CD8-positive, alpha-beta memory T cell (primary cell): ENCODE measurements around the gene L1CAM. TPM values are rescaled to one million over a fixed set of nuclear protein-coding genes. Genes with fewer than 3 reads are reported as not detected.
"Not testable (repeated sequence)": the region's sequence is repeated elsewhere in the genome, so short reads cannot be mapped to it uniquely, and the experiment has no call there.

Source experiments
- CTCF ChIA-PET: fragments of 350-600 bp; sonication (Branson Sonifier 250); formaldehyde crosslinking; loops from one replicate; lab custom pipeline; 2021; ENCODE audit warnings: antibody characterized with exemption; lab: Charles Lee
- POLR2A ChIA-PET: fragments of 350-600 bp; sonication (Branson Sonifier 250); formaldehyde crosslinking; loops from one replicate; lab custom pipeline; 2021; ENCODE audit warnings: antibody characterized with exemption; lab: Charles Lee
- DNase-seq, 5 donors: peaks; one replicate each; pipeline versions ENCODE4 v3.0.0 to v3.0.0-alpha.2; 2020 to 2022; ENCODE audit warnings: mixed read lengths in 1 of 5
- H3K27ac ChIP-seq: one replicate; pipeline ENCODE4 v1.7.0; 2013; ENCODE audit warnings: low read depth, mild to moderate bottlenecking, low read length, moderate library complexity
- H3K27me3 ChIP-seq: 2 replicates; pipeline ENCODE4 v1.7.0; 2013; ENCODE audit warnings: low read length, mild to moderate bottlenecking; ENCODE audit not compliant: insufficient read depth, poor library complexity, severe bottlenecking
- H3K36me3 ChIP-seq: 2 replicates; pipeline ENCODE4 v1.7.0; 2013; ENCODE audit warnings: mild to moderate bottlenecking, low read length, moderate library complexity; ENCODE audit not compliant: insufficient read depth
- H3K4me1 ChIP-seq: 2 replicates; pipeline ENCODE4 v1.7.0; 2013; ENCODE audit warnings: mild to moderate bottlenecking, low read length, moderate library complexity; ENCODE audit not compliant: insufficient read depth
- H3K4me3 ChIP-seq: 2 replicates; pipeline ENCODE4 v1.7.0; 2013; ENCODE audit warnings: mild to moderate bottlenecking, low read length
- H3K9me3 ChIP-seq: 2 replicates; pipeline ENCODE4 v1.7.0; 2013; ENCODE audit warnings: mild to moderate bottlenecking, low read length
- H3K27ac Mint-ChIP-seq, 8 donors: one replicate each; pipeline ENCODE4 v1.8.0; 2020 to 2021; ENCODE audit warnings: mixed read lengths in 8 of 8, mild to moderate bottlenecking in 6 of 8, inconsistent platforms in 3 of 8, moderate library complexity in 3 of 8
- H3K27me3 Mint-ChIP-seq, 2 donors: one replicate each; pipeline ENCODE4 v1.8.0; 2020 to 2021; ENCODE audit warnings: mixed read lengths in 2 of 2, mild to moderate bottlenecking in 1 of 2, moderate library complexity in 1 of 2
- H3K36me3 Mint-ChIP-seq, 3 donors: one replicate each; pipeline ENCODE4 v1.8.0; 2020 to 2021; ENCODE audit warnings: mixed read lengths in 3 of 3, inconsistent platforms in 1 of 3, mild to moderate bottlenecking in 1 of 3
- H3K4me1 Mint-ChIP-seq, 3 donors: one replicate each; pipeline ENCODE4 v1.8.0; 2020 to 2021; ENCODE audit warnings: mixed read lengths in 3 of 3, inconsistent platforms in 1 of 3, mild to moderate bottlenecking in 1 of 3
- H3K4me3 Mint-ChIP-seq, 7 donors: one replicate each; pipeline ENCODE4 v1.8.0; 2020 to 2021; ENCODE audit warnings: mixed read lengths in 7 of 7, mild to moderate bottlenecking in 6 of 7, moderate library complexity in 4 of 7, inconsistent platforms in 2 of 7
- H3K9me3 Mint-ChIP-seq, 5 donors: one replicate each; pipeline ENCODE4 v1.8.0; 2020 to 2022; ENCODE audit warnings: mixed read lengths in 5 of 5, mild to moderate bottlenecking in 3 of 5, moderate library complexity in 2 of 5, inconsistent platforms in 1 of 5
- polyA plus RNA-seq: library from polyadenylated mRNA; unstranded; fragments of 300-500 nt; fragmentation: Illumina TruSeq; gene quantifications from one replicate; pipeline ENCODE4 v1.2.3, GENCODE V29; 2021
- total RNA-seq, 2 experiments: library from RNA; stranded (reverse); gene quantifications; one replicate each; pipeline ENCODE4 v1.2.3, GENCODE V29; 2021

L1CAM gene
- total and polyA plus RNA-seq, 3 experiments from 2014 or later: 0.38 to 0.79 (median 0.62) TPM

DNA sequence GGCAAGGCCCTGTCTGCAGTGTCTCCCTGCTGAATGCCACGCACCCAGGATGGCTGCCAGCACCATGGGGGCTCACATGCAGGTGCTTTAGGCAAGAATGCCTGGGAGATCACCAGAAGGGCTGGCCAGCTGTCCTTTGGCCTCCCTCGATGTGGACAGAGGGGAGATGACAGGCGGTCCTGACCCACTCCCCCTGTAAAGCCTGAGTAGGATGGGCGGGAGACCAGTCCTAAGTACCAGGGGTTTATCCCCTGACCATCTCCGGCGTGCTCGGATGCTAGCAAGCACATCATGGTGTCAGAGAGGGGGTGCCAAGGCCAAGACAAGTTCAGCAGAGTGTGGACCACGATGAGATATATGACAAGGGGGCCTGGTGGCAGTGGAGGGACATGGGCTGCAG, 60.9 kb downstream of the L1CAM start:
- H3K27me3 ChIP-seq: no peaks in the 10 kb centered on the region
- Mint-ChIP-seq H3K27me3 (peaks cover 0 to 12% of the 10 kb centered on the region in 2 donors), H3K27ac (peak overlapping the region in 1 of 8 donors; percentile 80), H3K9me3 (no peaks in the 10 kb centered on the region), H3K4me1 (peaks cover 48 to 59% (median 50%) of the 10 kb centered on the region in 3 donors), H3K36me3 (peaks cover 0 to 1% (median 0%) of the 10 kb centered on the region in 3 donors), H3K4me3 (peak overlapping the region in 1 of 7 donors; percentile 54)
- no peaks in the 10 kb centered on the region for H3K36me3 ChIP-seq
- DNase-seq: no peak
- H3K4me3 ChIP-seq: no peak overlapping the region
- H3K4me1 ChIP-seq: peaks cover 37% of the 10 kb centered on the region
- H3K27ac ChIP-seq: no peak overlapping the region
- ChIA-PET CTCF (no interaction called here), POLR2A (interaction anchor here (0.7 kb wide), 1 partner anchor 99 kb away, joined by 4 read pairs; no protein-coding TSS in a partner anchor)
- H3K9me3 ChIP-seq: no peaks in the 10 kb centered on the region

DNA sequence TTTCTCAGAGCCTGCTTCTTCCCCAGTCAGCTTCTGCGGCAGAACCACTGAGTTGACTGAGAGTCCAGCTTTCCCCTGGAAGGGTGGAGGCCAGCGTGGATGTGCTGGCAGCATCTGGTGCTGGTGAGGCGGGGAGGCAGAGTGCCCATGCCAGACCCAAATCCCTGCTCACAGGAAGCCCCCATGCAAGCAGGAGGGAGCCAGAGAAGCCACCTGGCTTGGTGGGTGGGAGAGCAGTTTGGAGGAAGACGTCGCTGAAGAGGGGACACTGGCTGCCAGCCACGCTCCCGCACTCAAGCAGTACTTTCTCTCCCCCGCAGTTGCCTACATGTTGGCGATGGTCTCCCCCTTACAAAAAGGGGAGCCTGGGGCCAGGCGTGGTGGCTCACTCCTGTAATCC, 61.6 kb downstream of the L1CAM start:
- POLR2A ChIA-PET: interaction anchor here (0.7 kb wide), 1 partner anchor 100 kb away, joined by 4 read pairs; no protein-coding TSS in a partner anchor
- H3K4me3 ChIP-seq: no peak overlapping the region
- H3K27me3 Mint-ChIP-seq: peaks cover 0 to 14% of the 10 kb centered on the region in 2 donors
- H3K27me3 ChIP-seq: no peaks in the 10 kb centered on the region
- CTCF ChIA-PET: no interaction called here
- H3K4me1 Mint-ChIP-seq: peaks cover 53 to 64% (median 54%) of the 10 kb centered on the region in 3 donors
- no peaks in the 10 kb centered on the region for H3K9me3 ChIP-seq
- H3K4me1 ChIP-seq: peaks cover 44% of the 10 kb centered on the region
- no peak overlapping the region for H3K27ac Mint-ChIP-seq
- H3K27ac ChIP-seq: no peak overlapping the region
- no peak overlapping the region for H3K4me3 Mint-ChIP-seq
- peaks cover 0 to 1% (median 0%) of the 10 kb centered on the region in 3 donors for H3K36me3 Mint-ChIP-seq
- no peak for DNase-seq
- H3K36me3 ChIP-seq: no peaks in the 10 kb centered on the region
- H3K9me3 Mint-ChIP-seq: no peaks in the 10 kb centered on the region

DNA sequence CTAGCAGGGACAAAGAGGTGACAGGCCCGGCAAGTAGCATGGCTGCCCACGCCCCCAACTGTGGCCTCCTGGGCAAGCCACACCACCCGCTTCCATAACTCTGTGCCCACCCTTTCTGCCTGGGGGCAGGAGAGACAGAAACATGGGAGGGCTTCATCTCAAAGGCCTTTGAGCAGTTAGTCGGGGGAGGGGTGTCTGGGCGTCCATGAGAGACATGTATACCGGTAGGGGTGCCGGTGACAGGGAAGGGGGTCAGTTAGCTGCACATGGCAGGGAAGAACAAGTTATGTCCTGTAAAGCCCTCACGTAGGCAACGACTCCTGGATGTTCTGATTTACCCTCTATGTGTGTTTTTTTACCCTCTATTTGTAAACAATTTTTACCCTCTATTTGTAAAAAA, 64.9 kb downstream of the L1CAM start:
- POLR2A ChIA-PET: no interaction called here
- CTCF ChIA-PET: no interaction called here
- H3K4me3 Mint-ChIP-seq: peak overlapping the region in 6 of 7 donors; percentile 41 to 78 (median 55)

DNA sequence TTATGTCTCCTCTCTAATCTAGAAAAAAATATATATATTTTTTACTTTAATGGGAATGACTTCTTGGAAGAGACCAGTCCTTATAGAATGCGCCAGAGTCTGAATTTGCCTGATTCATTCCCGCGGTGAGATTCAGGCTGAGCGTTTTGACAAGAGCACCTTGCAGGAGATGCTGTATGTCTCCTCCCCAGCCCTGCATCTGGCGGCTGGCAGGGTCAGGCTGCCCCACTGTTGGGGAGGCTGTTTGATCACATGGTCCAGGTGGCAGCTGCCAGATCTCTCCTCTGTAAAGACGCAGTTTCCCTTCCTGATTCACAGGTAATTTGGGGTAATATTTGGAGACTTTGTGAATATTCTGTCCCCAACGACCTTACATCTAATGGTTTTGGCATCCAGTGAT, 65.4 kb downstream of the L1CAM start:
- peaks cover 51 to 67% (median 54%) of the 10 kb centered on the region in 3 donors for H3K4me1 Mint-ChIP-seq
- no peaks in the 10 kb centered on the region for H3K9me3 Mint-ChIP-seq

More for the DNA sequence above, 64.9 kb downstream of the L1CAM start:
- H3K27me3 Mint-ChIP-seq: peaks cover 0 to 19% of the 10 kb centered on the region in 2 donors
- H3K36me3 Mint-ChIP-seq: no peaks in the 10 kb centered on the region
- H3K9me3 Mint-ChIP-seq: no peaks in the 10 kb centered on the region
- H3K27me3 ChIP-seq: no peaks in the 10 kb centered on the region
- no peaks in the 10 kb centered on the region for H3K9me3 ChIP-seq
- peak overlapping the region in 6 of 8 donors; percentile 76 to 93 (median 85) for H3K27ac Mint-ChIP-seq
- H3K4me3 ChIP-seq: no peak overlapping the region
- H3K4me1 Mint-ChIP-seq: peaks cover 53 to 69% (median 57%) of the 10 kb centered on the region in 3 donors
- no peaks in the 10 kb centered on the region for H3K36me3 ChIP-seq
- peaks cover 51% of the 10 kb centered on the region for H3K4me1 ChIP-seq
- no peak overlapping the region for H3K27ac ChIP-seq
- no peak for DNase-seq

DNA sequence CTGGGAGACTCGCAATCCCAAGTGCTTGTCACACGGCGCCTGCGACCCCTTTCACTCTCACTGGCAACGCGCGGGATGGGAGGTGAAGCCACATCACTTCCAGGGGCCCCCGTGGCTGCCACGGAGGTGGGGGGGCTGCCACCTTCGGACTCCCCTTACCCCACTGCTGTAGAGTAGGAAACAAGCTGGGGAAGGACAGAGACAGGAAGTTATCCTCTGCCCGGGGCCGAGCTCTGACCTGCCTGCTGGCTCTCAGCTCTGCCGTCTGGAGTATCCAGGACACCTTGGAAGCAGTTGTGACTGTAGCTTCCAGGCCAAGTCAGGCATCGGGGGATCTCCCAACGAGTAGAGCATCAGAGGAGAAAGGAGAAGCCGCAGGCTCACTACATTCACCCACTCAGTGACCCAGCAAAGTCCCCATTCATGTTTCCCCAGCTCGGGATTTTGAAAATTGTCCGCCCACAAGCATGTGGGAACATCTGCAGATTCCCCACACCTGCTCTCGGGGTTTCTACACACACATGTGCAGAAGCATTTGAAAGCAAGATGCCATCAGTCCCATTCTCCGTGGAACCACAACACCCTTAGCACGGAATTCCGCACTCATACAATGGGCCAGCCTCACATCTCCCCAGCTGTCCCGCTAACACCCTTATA, 66.5 kb downstream of the L1CAM start:
- no peaks in the 10 kb centered on the region for H3K36me3 Mint-ChIP-seq
- CTCF ChIA-PET: interaction anchor here (1.1 to 1.3 kb wide), 2 partner anchors 21 to 128 kb away, joined by 3 read pairs; no protein-coding TSS in a partner anchor
- POLR2A ChIA-PET: no interaction called here
- Histone ChIP-seq H3K4me3 (no peak overlapping the region), H3K27me3 (no peaks in the 10 kb centered on the region), H3K36me3 (no peaks in the 10 kb centered on the region), H3K4me1 (peaks cover 51% of the 10 kb centered on the region), H3K27ac (no peak overlapping the region), H3K9me3 (no peaks in the 10 kb centered on the region)
- DNase-seq: no peak
- peaks cover 53 to 70% (median 58%) of the 10 kb centered on the region in 3 donors for H3K4me1 Mint-ChIP-seq
- peaks cover 0 to 15% of the 10 kb centered on the region in 2 donors for H3K27me3 Mint-ChIP-seq
- no peaks in the 10 kb centered on the region for H3K9me3 Mint-ChIP-seq
- H3K27ac Mint-ChIP-seq: peak overlapping the region in 6 of 8 donors; percentile 12 to 88 (median 62)
- H3K4me3 Mint-ChIP-seq: peak overlapping the region in 6 of 7 donors; percentile 50 to 65 (median 54)

More for the DNA sequence above, 65.4 kb downstream of the L1CAM start:
- no peaks in the 10 kb centered on the region for H3K36me3 Mint-ChIP-seq
- Histone ChIP-seq H3K36me3 (no peaks in the 10 kb centered on the region), H3K9me3 (no peaks in the 10 kb centered on the region), H3K4me3 (no peak overlapping the region), H3K27me3 (no peaks in the 10 kb centered on the region), H3K27ac (no peak overlapping the region), H3K4me1 (peaks cover 51% of the 10 kb centered on the region)
- peak overlapping the region in 3 of 7 donors; percentile 43 to 70 (median 50) for H3K4me3 Mint-ChIP-seq
- ChIA-PET POLR2A (no interaction called here), CTCF (no interaction called here)
- DNase-seq: no peak
- H3K27me3 Mint-ChIP-seq: peaks cover 0 to 19% of the 10 kb centered on the region in 2 donors
- H3K27ac Mint-ChIP-seq: peak overlapping the region in 4 of 8 donors; percentile 76 to 93 (median 84)

DNA sequence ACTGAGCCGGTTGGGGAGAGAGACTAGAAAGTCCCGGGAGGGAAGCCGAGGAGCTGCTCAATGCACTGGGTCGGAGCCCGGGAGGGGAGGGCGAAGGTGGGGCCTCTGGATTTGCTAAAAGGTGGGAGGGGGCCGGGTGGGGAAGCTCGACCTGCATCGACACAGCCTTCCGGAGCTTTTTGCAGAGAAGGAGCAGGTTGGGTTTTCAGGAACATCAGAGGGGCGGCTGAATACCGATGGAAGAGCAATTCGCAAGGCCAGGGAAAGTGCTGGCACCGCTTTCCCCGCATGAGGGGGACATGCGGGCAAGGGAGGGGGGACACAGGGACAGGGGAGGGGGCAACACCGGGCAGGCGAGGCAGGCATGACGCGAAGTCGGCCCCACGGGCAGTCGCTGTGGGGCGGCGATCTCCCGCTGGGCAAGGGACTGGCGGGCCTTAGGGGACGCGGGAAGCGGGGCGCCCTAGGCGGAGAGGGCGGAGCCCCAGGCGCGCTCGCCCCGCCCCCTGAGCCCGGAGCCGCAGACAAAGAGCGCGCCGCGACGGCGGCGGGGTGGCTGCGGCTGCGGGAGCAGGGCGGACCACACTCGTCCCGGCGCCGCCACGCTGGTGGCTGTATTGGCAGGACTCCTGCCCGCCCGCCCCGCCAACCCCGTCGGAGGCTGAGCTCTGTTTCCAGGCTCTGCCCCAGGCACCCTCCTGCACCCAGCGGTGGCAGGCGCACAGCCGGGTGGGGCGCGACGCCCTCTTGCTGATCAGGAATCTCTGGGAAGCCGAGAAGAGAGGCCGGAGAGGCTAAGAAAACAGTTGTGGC, 67.2 kb downstream of the L1CAM start:
- no peak overlapping the region for H3K4me3 ChIP-seq
- peak overlapping the region in 4 of 8 donors; percentile 30 to 88 (median 64) for H3K27ac Mint-ChIP-seq
- no peaks in the 10 kb centered on the region for H3K36me3 Mint-ChIP-seq

DNA sequence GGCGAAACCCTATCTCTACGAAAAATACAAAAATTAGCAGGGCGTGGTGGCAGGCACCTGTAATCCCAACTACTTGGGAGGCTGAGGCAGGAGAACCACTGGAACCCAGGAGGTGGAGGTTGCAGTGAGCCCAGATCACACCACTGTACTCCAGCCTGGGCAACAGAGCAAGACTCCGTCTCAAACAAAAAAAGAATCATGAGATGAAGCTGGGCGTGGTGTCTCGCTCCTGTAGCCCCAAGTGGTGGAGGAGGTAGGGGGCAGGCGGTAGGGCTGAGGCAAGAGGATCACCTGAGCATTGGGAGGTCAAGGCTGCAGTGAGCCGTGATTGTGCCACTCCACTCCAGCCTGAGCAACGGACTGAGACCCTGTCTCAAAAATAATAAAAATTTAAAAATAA, 67.9 kb downstream of the L1CAM start:
- H3K36me3 Mint-ChIP-seq, POLR2A ChIA-PET, H3K36me3 ChIP-seq, DNase-seq, CTCF ChIA-PET, H3K27ac ChIP-seq, H3K27me3 ChIP-seq, H3K9me3 ChIP-seq, H3K4me3 ChIP-seq, H3K9me3 Mint-ChIP-seq: not testable (repeated sequence)
- peaks cover 0 to 20% of the 10 kb centered on the region in 2 donors for H3K27me3 Mint-ChIP-seq
- H3K4me1 ChIP-seq: peaks cover 51% of the 10 kb centered on the region
- H3K4me1 Mint-ChIP-seq: peaks cover 49 to 67% (median 52%) of the 10 kb centered on the region in 3 donors
- H3K4me3 Mint-ChIP-seq: peak overlapping the region in 3 of 7 donors; percentile 15 to 26 (median 22)
- peak overlapping the region in 1 of 8 donors; percentile 30 for H3K27ac Mint-ChIP-seq

More for the DNA sequence above, 67.2 kb downstream of the L1CAM start:
- ChIA-PET CTCF (interaction anchor here (1.1 to 1.3 kb wide), 2 partner anchors 20 to 128 kb away, joined by 3 read pairs; no protein-coding TSS in a partner anchor), POLR2A (interaction anchor here (0.5 kb wide), 1 partner anchor 824 kb away, joined by 3 read pairs; no protein-coding TSS in a partner anchor)
- peaks cover 0 to 15% of the 10 kb centered on the region in 2 donors for H3K27me3 Mint-ChIP-seq
- peak overlapping the region in 6 of 7 donors; percentile 50 to 89 (median 56) for H3K4me3 Mint-ChIP-seq
- peaks cover 52 to 67% (median 55%) of the 10 kb centered on the region in 3 donors for H3K4me1 Mint-ChIP-seq
- Histone ChIP-seq H3K9me3 (no peaks in the 10 kb centered on the region), H3K27ac (no peak overlapping the region), H3K4me1 (peaks cover 51% of the 10 kb centered on the region), H3K27me3 (no peaks in the 10 kb centered on the region), H3K36me3 (no peaks in the 10 kb centered on the region)
- H3K9me3 Mint-ChIP-seq: no peaks in the 10 kb centered on the region
- DNase-seq: peak; percentile 47 to 61 (median 58)
